Kasumi-1 (cell line): ENCODE measurements around the gene VEGFB.

Experiments used
- DNase-seq, 2 experiments: peaks; one replicate each; lab custom pipeline; 2025; lab: John Stamatoyannopoulos, UW

VEGFB gene

GRCh38 chr11:64261556-64262080 lies 27.2 kb downstream of the VEGFB start:
- no peak for DNase-seq

- no peak for DNase-seq
These were observed 28.1 kb downstream of the VEGFB start for GRCh38 chr11:64262271-64263002.

DNA sequence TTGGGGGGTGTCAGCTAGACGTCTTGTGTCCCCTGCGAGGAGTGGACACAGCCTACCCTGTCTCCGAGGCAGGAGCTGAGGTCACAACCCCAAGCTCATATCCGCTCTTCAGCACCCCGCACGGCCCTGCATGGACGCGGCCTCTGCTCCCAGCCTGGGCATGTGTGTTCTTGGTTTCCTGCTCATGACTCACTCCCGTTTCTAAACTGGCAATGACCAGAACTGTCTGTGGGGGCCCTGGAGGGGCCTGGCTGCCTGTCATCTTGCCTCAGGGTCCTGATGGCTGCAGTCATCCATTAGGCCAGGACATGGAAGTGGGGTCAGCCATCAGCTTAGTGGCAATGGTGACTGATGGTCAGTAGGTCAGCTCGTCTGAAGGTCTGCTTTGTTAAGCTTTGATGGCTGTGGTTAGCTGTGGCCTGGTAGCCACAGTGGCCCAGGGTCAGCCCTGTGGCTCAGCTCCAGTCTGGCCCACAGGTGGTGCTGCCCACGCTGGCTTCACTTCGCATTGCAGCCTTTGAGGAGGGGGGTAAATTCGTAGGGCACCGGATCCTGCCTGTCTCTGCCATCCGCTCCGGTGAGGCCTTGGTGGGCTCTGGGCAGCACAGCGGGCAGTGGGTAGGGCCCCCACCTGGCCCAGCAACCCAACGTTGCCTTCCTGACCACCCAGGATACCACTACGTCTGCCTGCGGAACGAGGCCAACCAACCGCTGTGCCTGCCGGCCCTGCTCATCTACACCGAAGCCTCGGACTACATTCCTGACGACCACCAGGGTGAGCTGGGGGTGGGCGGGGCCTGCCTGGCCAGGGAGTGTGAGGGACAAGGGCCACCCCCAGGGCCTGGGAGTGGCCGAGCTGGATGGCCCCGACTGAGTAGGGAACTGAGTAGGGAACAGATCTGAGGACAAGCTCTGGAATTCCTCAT lies 28.9 kb downstream of the VEGFB start:
- DNase-seq: peak; percentile 21 to 25

GRCh38 chr11:64263947-64264317 lies 29.5 kb downstream of the VEGFB start:
- DNase-seq: no peak

GRCh38 chr11:64264371-64264852 lies 30.0 kb downstream of the VEGFB start:
- DNase-seq: no peak

DNA sequence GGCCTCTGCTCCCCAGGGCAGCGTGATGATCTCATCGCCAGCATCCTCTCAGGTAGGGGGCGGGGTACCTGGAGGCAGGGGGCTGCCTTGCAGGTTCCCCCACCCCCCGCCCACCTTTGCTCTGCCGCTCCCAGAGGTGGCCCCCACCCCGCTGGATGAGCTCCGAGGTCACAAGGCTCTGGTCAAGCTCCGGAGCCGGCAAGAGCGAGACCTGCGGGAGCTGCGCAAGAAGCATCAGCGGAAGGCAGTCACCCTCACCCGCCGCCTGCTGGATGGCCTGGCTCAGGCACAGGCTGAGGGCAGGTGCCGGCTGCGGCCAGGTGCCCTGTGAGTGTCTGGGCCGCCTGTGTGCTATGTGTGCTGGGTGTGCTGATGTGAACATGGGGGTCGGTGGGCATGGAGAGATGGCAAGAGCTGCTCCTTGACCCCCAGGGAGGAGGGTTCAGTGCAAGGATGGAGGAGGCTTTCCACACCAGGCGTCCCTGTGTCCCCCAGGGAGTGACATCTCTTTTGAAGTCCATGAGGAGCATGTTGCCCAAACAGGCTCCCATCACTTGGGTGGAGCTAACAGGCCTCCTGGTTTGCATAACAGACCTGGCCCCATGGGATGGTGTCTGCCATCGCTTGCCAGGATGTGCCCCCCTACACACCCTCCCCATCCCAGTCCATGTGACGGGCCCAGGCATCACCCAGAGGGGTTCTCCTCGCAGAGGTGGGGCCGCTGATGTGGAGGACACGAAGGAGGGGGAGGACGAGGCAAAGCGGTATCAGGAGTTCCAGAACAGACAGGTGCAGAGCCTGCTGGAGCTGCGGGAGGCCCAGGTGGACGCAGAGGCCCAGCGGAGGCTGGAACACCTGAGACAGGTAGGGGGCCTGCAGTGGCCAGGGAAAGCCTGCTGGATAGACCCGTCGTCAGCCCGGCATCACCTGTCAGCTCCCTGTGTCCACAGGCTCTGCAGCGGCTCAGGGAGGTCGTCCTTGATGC lies 31.1 kb downstream of the VEGFB start:
- no peak for DNase-seq

- DNase-seq: no peak
These were observed 32.0 kb downstream of the VEGFB start for GRCh38 chr11:64266339-64266738.

DNA sequence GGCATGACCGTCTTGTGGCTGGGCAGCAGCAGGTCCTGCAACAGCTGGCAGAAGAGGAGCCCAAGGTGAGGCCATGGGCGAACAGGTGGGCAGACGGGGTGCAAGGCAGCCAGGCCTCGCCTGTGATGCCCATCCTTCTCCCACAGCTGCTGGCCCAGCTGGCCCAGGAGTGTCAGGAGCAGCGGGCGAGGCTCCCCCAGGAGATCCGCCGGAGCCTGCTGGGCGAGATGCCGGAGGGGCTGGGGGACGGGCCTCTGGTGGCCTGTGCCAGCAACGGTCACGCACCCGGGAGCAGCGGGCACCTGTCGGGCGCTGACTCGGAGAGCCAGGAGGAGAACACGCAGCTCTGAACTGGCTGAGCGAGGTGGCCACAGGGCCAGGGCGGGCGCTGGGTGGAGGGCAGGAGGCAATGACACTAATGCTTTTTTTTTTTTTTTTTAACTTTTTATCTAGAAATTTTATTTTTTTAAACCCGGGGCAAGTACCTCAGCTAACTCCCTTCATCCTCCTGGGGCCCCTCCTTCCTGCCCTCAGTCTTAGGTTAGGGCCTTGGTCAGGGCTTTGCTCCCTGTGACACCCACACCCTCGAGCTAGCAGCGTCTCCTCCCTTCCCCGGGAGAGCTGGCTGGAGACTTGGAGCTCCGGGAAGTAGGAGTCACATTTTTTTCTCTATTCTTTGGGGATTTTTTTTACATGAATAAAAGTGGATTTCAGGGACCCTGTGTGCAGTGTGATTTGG lies 33.0 kb downstream of the VEGFB start:
- DNase-seq: no peak

- DNase-seq: peak; percentile 58 to 76
These were observed 33.9 kb downstream of the VEGFB start for GRCh38 chr11:64268025-64268892.

DNA sequence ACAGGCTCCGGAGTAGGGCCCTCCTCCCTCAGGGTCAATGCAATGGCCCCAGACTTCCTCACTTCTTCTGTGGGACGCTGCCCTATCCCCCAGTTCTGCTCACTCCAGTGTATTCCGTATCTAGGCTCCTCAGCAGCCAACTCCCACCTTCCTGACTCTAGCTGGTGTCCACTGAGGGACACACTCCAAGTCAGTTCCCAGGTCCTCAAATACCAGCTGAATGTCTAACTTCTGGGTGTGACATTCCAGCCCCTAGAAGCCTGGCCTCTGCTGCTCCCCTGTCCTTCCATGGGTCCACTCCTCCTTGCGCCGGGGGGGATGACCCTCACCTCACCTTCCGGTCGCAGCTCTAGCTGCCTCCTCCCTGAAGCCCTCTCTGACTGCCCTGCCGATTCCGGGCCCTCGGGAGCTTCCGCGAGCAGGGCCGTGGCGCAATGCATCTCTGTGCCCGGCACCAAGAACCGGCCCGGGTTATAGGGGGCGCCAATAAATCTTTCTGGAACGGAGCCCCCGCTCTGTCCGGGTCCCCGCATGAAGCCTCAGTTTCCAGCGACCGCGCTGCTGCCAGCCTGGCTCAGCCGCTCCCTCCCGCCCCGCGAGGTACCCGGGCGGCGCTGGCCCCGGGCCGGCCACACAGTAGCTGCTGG lies 34.6 kb downstream of the VEGFB start:
- peak; percentile 54 to 65 for DNase-seq

- DNase-seq: peak; percentile 99
These were observed 35.3 kb downstream of the VEGFB start for GRCh38 chr11:64269540-64270220.

- DNase-seq: no peak
These were observed 40.8 kb downstream of the VEGFB start for GRCh38 chr11:64275031-64275800.

DNA sequence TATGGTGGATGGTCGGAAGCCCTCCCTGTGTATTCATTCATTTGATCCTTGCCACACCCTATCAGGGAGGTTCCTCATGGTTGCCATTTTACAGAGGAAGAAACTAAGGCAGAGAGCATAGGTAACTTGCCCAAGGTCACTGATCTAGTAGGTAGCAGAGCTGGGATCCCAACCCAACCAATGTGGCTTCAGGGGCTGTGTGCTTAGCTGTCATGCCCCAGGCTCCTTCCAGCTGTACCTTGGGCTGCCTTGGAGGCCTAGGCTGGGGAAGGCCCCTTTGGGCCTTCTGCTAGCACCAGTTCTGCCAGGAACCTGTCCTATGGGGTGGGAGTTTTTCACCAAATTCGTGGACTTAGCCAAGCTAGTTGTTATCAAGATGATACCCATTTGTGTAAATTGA lies 41.5 kb downstream of the VEGFB start:
- no peak for DNase-seq

- DNase-seq: no peak
These were observed 42.5 kb downstream of the VEGFB start for GRCh38 chr11:64276653-64277431.

DNA sequence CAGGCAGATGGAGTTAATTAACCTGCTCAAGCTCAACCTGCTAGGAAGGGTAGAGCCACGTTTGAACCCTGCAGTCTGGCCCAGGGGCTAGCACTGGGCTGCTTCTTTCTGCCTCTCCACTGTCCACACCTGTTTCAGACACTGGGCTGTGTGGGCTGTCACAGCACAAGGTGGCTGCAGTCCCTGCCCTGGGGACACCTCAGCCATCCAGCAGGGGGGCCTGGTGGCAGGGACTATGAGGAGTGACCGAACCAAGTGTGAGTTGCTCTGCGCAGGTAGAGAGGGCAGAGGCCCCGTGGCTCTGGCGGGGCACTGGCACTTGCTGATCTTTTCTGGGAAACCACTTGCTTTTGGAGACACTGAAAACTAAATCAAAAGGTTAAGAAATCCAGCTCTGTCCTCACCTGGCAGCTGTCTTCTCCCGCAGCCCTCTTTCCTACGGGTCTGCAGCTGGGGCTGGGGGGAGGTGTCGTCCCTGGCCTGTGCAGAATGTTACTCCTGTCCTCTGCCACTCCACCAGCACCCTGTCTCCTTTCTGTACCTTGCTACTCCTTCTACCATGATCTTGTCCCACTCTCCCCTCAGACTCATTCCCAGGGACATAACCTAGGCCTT lies 44.3 kb downstream of the VEGFB start:
- no peak for DNase-seq

DNA sequence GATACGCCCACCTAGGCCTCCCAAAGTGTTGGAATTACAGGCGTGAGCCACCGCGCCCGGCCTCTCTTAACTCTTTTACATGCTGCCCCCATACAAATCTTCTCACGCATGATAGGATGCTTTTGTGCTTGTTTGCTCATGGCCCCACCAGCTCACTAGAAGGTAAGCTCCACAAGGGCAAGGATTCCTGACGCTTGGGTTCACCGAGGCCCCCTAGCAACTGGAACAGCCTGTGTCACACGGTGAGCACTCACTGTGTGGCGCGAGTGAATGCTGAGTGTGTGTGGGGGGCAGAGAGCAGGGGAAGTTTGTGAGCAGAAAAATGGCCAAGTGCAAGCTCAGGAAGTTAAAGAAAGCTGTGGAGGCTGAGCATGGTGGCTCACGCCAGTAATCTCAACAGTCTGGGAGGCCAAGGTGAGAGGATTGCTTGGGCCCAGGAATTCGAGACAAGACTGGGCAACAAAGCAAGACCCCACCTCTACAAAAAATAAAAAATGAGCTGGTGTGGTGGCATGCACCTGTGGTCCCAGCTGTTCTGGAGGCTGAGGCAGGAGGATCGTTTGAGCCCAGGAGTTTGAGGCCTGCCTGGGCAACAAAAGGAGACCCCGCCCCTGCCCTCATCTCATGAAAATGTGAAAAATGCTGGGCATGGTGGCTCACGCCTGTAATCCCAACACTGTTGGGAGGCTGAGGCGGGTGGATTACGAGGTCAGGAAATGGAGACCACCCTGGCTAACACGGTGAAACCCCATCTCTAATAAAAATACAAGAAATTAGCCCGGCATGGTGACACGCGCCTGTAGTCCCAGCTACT lies 47.8 kb downstream of the VEGFB start:
- no peak for DNase-seq
